HFFc6 (cell line): Measurements from ENCODE around the gene ADK. TPM values are rescaled to one million over a fixed set of nuclear protein-coding genes. Genes with fewer than 3 reads are reported as not detected.

Source experiments
- DNase-seq: peaks from one replicate; pipeline ENCODE4 v3.0.0-alpha.2; 2018
- H3K27ac Mint-ChIP-seq: 2 replicates; pipeline ENCODE4 v1.8.0; 2020; ENCODE audit warnings: mild to moderate bottlenecking, mixed read lengths
- H3K27me3 Mint-ChIP-seq: 2 replicates; pipeline ENCODE4 v1.8.0; 2021; ENCODE audit warnings: mild to moderate bottlenecking, moderate library complexity, mixed read lengths; ENCODE audit not compliant: insufficient read depth
- H3K36me3 Mint-ChIP-seq: 2 replicates; pipeline ENCODE4 v1.8.0; 2021; ENCODE audit warnings: low read depth, mixed read lengths
- H3K4me1 Mint-ChIP-seq: 2 replicates; pipeline ENCODE4 v1.8.0; 2020; ENCODE audit warnings: low read depth, mixed read lengths
- H3K4me3 Mint-ChIP-seq: 2 replicates; pipeline ENCODE4 v1.8.0; 2020; ENCODE audit warnings: mild to moderate bottlenecking, moderate library complexity, mixed read lengths
- H3K9me3 Mint-ChIP-seq: 2 replicates; pipeline ENCODE4 v1.8.0; 2020; ENCODE audit warnings: mild to moderate bottlenecking, mixed read lengths
- total RNA-seq, 6 experiments: library from RNA; stranded (reverse); fragmentation: NEBNext Ultra II Directional; extraction: Animal tissue kit (Norgen Biotek cat#: 25700); gene quantifications; 2 replicates in 1 of 6; 3 replicates in 5 of 6; pipeline ENCODE4 v1.2.3, GENCODE V29; 2021
- TF ChIP-seq, protein P1 (sequence below): fragments of 200-600 bp; sonication (generic); IDR thresholded peaks from 2 replicates; pipeline ENCODE4 v1.5.0; 2021; ENCODE audit warnings: antibody characterized with exemption, mild to moderate bottlenecking

The ADK gene
- total RNA-seq, 6 experiments from 2014 or later: 74.1 to 97.6 (median 86.0) TPM

DNA sequence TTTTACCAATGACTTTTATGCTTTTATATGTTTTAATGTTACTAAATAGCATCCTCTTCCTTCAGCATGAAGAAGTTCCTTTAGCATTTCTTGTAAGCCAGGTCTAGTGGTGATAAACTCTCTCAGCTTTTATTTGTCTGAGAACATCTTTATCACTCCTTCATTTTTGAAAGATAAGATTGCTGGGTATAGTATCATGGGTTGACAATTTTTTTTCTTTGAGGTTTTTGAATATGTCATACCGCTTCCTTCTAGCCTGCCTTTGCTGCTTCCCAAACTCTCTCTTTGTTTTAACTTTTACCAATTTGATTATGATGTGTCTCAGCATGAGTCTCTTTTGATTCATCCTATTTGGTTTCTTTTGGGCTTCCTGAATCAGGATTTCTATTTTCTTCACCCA lies 567.2 kb downstream of the ADK start:
- peaks cover 24% of the 10 kb centered on the region for H3K9me3 Mint-ChIP-seq
- no peak for DNase-seq

DNA sequence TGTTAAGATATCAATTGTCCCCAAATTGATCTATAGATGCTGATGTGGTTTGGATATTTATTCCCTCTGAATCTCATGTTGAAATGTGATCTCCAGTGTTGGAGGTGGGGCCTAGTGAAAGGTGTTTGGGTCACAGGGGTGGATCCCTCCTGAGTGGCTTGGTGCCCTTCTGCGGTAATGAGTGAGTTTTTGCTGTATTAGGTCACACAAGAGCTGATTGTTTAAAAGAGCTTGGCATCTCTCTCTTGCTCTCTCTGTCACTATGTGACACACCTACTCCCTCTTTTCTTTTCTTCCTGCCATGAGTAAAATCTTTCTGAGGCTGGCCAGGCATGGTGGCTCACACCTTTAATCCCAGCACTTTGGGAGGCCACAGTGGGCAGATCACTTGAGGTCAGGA lies 577.2 kb downstream of the ADK start:
- Mint-ChIP-seq H3K27me3 (peaks cover 1% of the 10 kb centered on the region; the same call in 1 of the 2 replicates), H3K9me3 (no peaks in the 10 kb centered on the region), H3K4me3 (no peak overlapping the region), H3K4me1 (peaks cover 5% of the 10 kb centered on the region; the same call in 1 of the 2 replicates), H3K27ac (no peak overlapping the region), H3K36me3 (peaks cover 7% of the 10 kb centered on the region; the same call in 1 of the 2 replicates)
- TF ChIP-seq, protein P1, sequence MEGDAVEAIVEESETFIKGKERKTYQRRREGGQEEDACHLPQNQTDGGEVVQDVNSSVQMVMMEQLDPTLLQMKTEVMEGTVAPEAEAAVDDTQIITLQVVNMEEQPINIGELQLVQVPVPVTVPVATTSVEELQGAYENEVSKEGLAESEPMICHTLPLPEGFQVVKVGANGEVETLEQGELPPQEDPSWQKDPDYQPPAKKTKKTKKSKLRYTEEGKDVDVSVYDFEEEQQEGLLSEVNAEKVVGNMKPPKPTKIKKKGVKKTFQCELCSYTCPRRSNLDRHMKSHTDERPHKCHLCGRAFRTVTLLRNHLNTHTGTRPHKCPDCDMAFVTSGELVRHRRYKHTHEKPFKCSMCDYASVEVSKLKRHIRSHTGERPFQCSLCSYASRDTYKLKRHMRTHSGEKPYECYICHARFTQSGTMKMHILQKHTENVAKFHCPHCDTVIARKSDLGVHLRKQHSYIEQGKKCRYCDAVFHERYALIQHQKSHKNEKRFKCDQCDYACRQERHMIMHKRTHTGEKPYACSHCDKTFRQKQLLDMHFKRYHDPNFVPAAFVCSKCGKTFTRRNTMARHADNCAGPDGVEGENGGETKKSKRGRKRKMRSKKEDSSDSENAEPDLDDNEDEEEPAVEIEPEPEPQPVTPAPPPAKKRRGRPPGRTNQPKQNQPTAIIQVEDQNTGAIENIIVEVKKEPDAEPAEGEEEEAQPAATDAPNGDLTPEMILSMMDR: no peak
- peak; percentile 22 for DNase-seq

More for the DNA sequence above, 567.2 kb downstream of the ADK start:
- no peak overlapping the region for H3K27ac Mint-ChIP-seq
- no peaks in the 10 kb centered on the region for H3K4me1 Mint-ChIP-seq
- H3K4me3 Mint-ChIP-seq: no peak overlapping the region
- peaks cover 2% of the 10 kb centered on the region; the same call in 1 of the 2 replicates for H3K27me3 Mint-ChIP-seq
- TF ChIP-seq, protein P1: no peak
- peaks cover 41% of the 10 kb centered on the region for H3K36me3 Mint-ChIP-seq

DNA sequence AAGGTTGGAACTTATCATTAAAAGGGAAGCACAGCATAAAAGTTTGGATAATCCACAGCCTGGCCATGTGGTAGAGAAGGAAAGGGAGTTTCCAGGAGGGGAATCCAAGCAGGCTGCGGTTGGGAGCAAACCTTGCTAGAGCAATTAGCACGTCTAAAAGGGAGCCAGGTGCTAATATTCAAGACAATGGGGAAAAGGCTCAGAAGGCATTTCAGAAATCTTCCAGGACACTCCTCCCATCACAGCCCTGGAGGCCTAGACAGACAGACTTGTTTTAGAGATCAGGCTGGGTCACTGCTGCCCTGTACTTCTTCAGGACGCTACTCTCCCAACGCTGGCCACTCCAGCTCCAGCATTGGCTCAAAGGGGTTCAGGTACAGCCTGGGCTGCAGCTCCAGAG lies 579.2 kb downstream of the ADK start:
- Mint-ChIP-seq H3K4me3 (no peak overlapping the region), H3K27me3 (peaks cover 1% of the 10 kb centered on the region; the same call in 1 of the 2 replicates), H3K4me1 (peaks cover 5% of the 10 kb centered on the region; the same call in 1 of the 2 replicates), H3K9me3 (no peaks in the 10 kb centered on the region), H3K36me3 (no peaks in the 10 kb centered on the region; the same call in 1 of the 2 replicates), H3K27ac (no peak overlapping the region)
- TF ChIP-seq, protein P1: no peak
- DNase-seq: no peak

DNA sequence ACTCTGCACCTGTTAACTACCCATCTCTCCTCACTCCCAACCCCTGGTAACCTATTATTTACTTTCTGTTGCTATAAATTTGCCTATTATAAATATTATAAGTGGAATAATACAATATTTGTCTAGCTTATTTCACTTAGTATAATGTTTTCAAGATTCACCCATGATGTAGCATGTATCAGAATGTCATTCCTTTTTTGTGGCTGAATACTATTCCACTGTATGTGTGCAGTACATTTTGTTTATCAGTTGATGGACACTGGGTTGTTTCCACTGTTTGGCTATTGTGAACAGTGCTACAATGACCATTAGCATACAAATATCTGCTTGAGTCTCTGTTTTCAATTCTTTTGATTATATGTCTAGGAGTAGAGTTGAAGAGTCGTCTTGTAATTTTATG lies 582.6 kb downstream of the ADK start:
- Mint-ChIP-seq H3K27me3 (no peaks in the 10 kb centered on the region), H3K36me3 (no peaks in the 10 kb centered on the region; the same call in 1 of the 2 replicates)
- TF ChIP-seq, protein P1: no peak

DNA sequence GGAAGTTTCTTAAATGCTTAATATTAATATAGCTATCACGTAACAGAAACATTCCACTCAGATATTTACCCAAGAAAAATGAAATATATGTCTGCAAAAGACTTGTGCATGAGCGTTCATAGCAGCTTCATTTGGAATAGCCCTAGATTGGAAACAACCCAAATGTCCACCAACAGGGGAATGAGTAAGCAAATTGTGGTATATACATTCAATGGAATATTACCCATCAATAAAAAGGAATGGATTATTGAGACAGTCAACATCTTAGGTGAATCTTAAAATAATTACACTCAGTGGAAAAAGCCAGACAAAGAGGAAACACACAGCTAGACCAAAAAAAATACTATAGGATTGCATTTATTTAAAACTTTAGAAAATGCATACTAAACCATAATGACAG lies 585.0 kb downstream of the ADK start:
- Mint-ChIP-seq H3K36me3 (no peaks in the 10 kb centered on the region; the same call in 1 of the 2 replicates), H3K27ac (no peak overlapping the region), H3K4me1 (no peaks in the 10 kb centered on the region), H3K4me3 (no peak overlapping the region), H3K9me3 (no peaks in the 10 kb centered on the region), H3K27me3 (no peaks in the 10 kb centered on the region)
- TF ChIP-seq, protein P1: no peak
- no peak for DNase-seq

More for the DNA sequence above, 582.6 kb downstream of the ADK start:
- H3K4me3 Mint-ChIP-seq: no peak overlapping the region
- H3K27ac Mint-ChIP-seq: no peak overlapping the region
- H3K4me1 Mint-ChIP-seq: no peaks in the 10 kb centered on the region
- no peak for DNase-seq
- no peaks in the 10 kb centered on the region for H3K9me3 Mint-ChIP-seq
